GM23338 (cell line): ENCODE data around the gene TBC1D19.

Source experiments
- CREB1 ChIP-seq: fragments of 250-450 bp; sonication (Bioruptor Pico); IDR thresholded peaks from 2 replicates; pipeline ENCODE4 v1.5.0; 2020; ENCODE audit warnings: low read depth, mild to moderate bottlenecking, moderate library complexity
- EZH2 ChIP-seq: fragments of 200-600 bp; sonication (generic); IDR thresholded peaks from one replicate; pipeline ENCODE4 v1.8.0; 2017; ENCODE audit warnings: antibody characterized with exemption, mild to moderate bottlenecking, low read depth; ENCODE audit not compliant: unreplicated experiment
- JUNB ChIP-seq: IDR thresholded peaks from one replicate; pipeline ENCODE4 v1.6.1; 2016; ENCODE audit warnings: antibody characterized with exemption; ENCODE audit not compliant: unreplicated experiment
- NANOG ChIP-seq: IDR thresholded peaks from 2 replicates; pipeline ENCODE4 v1.6.1; 2016; ENCODE audit warnings: antibody characterized with exemption, borderline replicate concordance
- POLR2AphosphoS5 ChIP-seq: IDR thresholded peaks from 2 replicates; pipeline ENCODE4 v1.6.1; 2016; ENCODE audit warnings: antibody characterized with exemption, low read depth
- TF ChIP-seq, protein P1 (sequence below), 2 experiments: fragments of 200-600 bp in 1 of 2; sonication (generic) in 1 of 2; conservative IDR thresholded peaks; 2 replicates each; pipeline versions ENCODE4 v1.5.1 to v1.6.1; 2016 to 2017; ENCODE audit warnings: antibody characterized with exemption in 2 of 2, low read depth in 2 of 2, mild to moderate bottlenecking in 2 of 2, moderate library complexity in 1 of 2
- TF ChIP-seq, protein P2 (sequence below): IDR thresholded peaks from one replicate; pipeline ENCODE4 v1.6.1; 2018; ENCODE audit warnings: antibody characterized with exemption; ENCODE audit not compliant: unreplicated experiment

DNA sequence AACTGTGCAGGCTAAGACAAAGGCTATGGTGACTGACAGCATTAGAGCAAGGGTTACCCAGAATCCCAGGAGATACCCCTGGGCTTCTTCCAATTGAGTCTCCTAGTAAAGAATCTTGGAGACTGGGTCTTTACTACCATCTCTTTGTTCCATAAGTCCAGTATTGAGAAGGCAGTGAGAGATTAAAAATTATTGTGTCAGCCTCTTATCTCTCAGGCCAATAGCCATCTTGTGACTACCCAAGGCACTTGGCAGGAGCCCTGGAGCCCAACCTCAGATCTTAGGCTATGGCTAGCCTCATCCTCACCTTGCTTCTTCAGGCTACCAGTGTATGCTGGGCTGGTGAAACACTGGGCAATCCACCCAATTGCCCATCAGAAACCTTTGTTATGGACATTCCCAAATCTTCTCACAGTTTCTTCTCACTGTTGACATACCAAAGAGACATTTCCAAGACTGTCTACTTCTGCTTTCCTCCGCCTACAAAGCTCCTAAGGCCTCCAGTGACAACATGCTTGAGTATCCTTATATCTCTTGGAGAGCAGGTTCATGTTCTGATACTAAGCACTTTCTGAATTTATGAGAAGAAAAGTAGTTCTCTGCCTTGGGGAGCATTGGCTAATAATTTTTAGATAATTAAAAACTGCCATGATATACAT lies 200.5 kb downstream of the TBC1D19 start:
- TF ChIP-seq, protein P1, sequence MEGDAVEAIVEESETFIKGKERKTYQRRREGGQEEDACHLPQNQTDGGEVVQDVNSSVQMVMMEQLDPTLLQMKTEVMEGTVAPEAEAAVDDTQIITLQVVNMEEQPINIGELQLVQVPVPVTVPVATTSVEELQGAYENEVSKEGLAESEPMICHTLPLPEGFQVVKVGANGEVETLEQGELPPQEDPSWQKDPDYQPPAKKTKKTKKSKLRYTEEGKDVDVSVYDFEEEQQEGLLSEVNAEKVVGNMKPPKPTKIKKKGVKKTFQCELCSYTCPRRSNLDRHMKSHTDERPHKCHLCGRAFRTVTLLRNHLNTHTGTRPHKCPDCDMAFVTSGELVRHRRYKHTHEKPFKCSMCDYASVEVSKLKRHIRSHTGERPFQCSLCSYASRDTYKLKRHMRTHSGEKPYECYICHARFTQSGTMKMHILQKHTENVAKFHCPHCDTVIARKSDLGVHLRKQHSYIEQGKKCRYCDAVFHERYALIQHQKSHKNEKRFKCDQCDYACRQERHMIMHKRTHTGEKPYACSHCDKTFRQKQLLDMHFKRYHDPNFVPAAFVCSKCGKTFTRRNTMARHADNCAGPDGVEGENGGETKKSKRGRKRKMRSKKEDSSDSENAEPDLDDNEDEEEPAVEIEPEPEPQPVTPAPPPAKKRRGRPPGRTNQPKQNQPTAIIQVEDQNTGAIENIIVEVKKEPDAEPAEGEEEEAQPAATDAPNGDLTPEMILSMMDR (conservative IDR thresholded peaks at IDR 0.05; ENCODE audit: low read depth in 2 of 2): no peak
- TF ChIP-seq, protein P2, sequence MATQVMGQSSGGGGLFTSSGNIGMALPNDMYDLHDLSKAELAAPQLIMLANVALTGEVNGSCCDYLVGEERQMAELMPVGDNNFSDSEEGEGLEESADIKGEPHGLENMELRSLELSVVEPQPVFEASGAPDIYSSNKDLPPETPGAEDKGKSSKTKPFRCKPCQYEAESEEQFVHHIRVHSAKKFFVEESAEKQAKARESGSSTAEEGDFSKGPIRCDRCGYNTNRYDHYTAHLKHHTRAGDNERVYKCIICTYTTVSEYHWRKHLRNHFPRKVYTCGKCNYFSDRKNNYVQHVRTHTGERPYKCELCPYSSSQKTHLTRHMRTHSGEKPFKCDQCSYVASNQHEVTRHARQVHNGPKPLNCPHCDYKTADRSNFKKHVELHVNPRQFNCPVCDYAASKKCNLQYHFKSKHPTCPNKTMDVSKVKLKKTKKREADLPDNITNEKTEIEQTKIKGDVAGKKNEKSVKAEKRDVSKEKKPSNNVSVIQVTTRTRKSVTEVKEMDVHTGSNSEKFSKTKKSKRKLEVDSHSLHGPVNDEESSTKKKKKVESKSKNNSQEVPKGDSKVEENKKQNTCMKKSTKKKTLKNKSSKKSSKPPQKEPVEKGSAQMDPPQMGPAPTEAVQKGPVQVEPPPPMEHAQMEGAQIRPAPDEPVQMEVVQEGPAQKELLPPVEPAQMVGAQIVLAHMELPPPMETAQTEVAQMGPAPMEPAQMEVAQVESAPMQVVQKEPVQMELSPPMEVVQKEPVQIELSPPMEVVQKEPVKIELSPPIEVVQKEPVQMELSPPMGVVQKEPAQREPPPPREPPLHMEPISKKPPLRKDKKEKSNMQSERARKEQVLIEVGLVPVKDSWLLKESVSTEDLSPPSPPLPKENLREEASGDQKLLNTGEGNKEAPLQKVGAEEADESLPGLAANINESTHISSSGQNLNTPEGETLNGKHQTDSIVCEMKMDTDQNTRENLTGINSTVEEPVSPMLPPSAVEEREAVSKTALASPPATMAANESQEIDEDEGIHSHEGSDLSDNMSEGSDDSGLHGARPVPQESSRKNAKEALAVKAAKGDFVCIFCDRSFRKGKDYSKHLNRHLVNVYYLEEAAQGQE: no peak
- TF ChIP-seq CREB1 (CRISPR knock-in tag): no peak
- no peak for TF ChIP-seq EZH2
- TF ChIP-seq JUNB: no peak
- no peak for TF ChIP-seq NANOG
- no peak for TF ChIP-seq POLR2AphosphoS5
